Stomach (tissue), 9 donors: ENCODE results near the gene NRP1. TPM values are rescaled to one million over a fixed set of nuclear protein-coding genes. Genes with fewer than 3 reads are reported as not detected.

Source experiments
- DNase-seq, 2 donors: peaks; one replicate each; pipeline versions ENCODE4 v3.0.0 to v3.0.0-alpha.2; 2013 to 2019
- H3K27ac ChIP-seq, 5 donors: fragments of 200-600 bp in 4 of 5; sonication (generic) in 4 of 5; one replicate each; pipeline ENCODE4 v1.5.1; 2013 to 2019; ENCODE audit warnings: mild to moderate bottlenecking in 1 of 5, moderate library complexity in 1 of 5
- H3K27me3 ChIP-seq, 3 donors: fragments of 200-600 bp; sonication (generic); one replicate each; pipeline ENCODE4 v1.5.1; 2017 to 2019; ENCODE audit warnings: mixed run types in 1 of 3
- H3K36me3 ChIP-seq, 4 donors: fragments of 200-600 bp; sonication (generic); 1 replicate in 3 of 4; 2 replicates in 1 of 4; pipeline ENCODE4 v1.5.1; 2016 to 2019
- H3K4me1 ChIP-seq, 4 donors: fragments of 200-600 bp; sonication (generic); one replicate each; pipeline ENCODE4 v1.5.1; 2016 to 2019
- H3K4me3 ChIP-seq, 4 donors: fragments of 200-600 bp; sonication (generic) in 3 of 4; one replicate each; pipeline ENCODE4 v1.5.1; 2016 to 2019; ENCODE audit warnings: mild to moderate bottlenecking in 1 of 4
- H3K9me3 ChIP-seq, 4 donors: fragments of 200-600 bp; sonication (generic); one replicate each; pipeline ENCODE4 v1.5.1; 2016 to 2019
- CTCF ChIP-seq, 7 experiments: fragments of 450-650 bp in 4 of 7; fragments of 200-600 bp in 3 of 7; sonication (generic) in 3 of 7; IDR thresholded peaks; one replicate each; pipeline ENCODE4 v1.5.1; 2016 to 2019; ENCODE audit warnings: antibody characterized with exemption in 7 of 7, control low read depth in 2 of 7, mild to moderate bottlenecking in 1 of 7
- EP300 ChIP-seq: sonication (generic); formaldehyde crosslinking; IDR thresholded peaks from one replicate; pipeline ENCODE4 v1.6.1; 2017; ENCODE audit warnings: antibody characterized with exemption
- POLR2A ChIP-seq, 4 donors: fragments of 450-650 bp; IDR thresholded peaks; one replicate each; pipeline ENCODE4 v1.6.1; 2016; ENCODE audit warnings: antibody characterized with exemption in 4 of 4, control low read depth in 2 of 4, mild to moderate bottlenecking in 1 of 4, moderate library complexity in 1 of 4
- POLR2AphosphoS5 ChIP-seq, 3 donors: sonication (generic); formaldehyde crosslinking; IDR thresholded peaks; one replicate each; pipeline ENCODE4 v1.6.1; 2016; ENCODE audit warnings: antibody characterized with exemption in 3 of 3
- WGBS, 5 donors: extraction: QIAGEN DNeasy Blood & Tissue Kit in 3 of 5; methylation state at CpG; one replicate each; pipeline versions ENCODE4 v1.1.5 to v1.1.7; 2013 to 2018; 5-methylcytosine and 5-hydroxymethylcytosine counted together
- intact Hi-C: fragments of 100-400 bp; cut with DNase I; formaldehyde crosslinking; loops from one replicate; pipeline ENCODE4 v1.15.1; 2023; ENCODE audit warnings: low total_unique reads
- polyA plus RNA-seq, 3 donors: library from polyadenylated mRNA; stranded (reverse); fragments of 200-250 nt; gene quantifications; one replicate each; pipeline ENCODE4 v1.2.3, GENCODE V29; 2013
- total RNA-seq, 5 donors: library from RNA; depleted of rRNA; stranded (reverse); fragments of >200 nt; gene quantifications; one replicate each; pipeline versions ENCODE4 v1.1.0 to v1.2.3, GENCODE V29; 2014 to 2016
- donor health status: healthy with polysubstance abuse.
- donor health status: Bipolar disorder and iron deficiency.
- donor health status: healthy.

Gene NRP1
- total and polyA plus RNA-seq, 8 donors: 4.6 to 94.7 (median 13.0) TPM

DNA sequence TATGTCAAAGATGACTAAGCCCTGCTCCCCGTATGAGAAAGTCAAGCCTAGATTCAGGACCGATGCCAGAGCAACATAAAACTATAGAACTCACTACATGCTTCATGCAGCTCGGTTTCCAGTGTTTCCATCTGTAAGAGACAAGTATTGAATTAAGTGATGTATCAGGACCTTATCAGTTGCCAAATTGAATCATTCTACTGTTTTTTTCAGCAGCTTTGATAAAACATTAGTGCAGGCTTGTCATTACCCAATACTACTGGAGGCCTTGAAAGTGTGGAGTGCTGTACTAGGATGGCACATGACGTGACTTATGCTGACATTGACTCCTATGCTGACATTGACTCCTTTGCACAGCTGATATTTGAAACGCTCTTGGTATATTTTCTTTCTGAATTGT is 10.8 kb upstream of the NRP1 start:
- Histone ChIP-seq H3K27ac (no peak overlapping the region), H3K27me3 (no peaks in the 10 kb centered on the region), H3K4me1 (peaks cover 0 to 18% (median 13%) of the 10 kb centered on the region in 4 donors), H3K4me3 (no peak overlapping the region), H3K36me3 (no peaks in the 10 kb centered on the region), H3K9me3 (no peaks in the 10 kb centered on the region)
- WGBS, 5 donors: 85 to 99% (median 91%) methylated on average over 5 of the region's 5 CpGs
- no peak for DNase-seq
- intact Hi-C loops: no loop called here
- TF ChIP-seq CTCF (IDR thresholded peaks at IDR 0.05) (no peak), POLR2AphosphoS5 (IDR thresholded peaks at IDR 0.05) (no peak), EP300 (no peak), POLR2A (IDR thresholded peaks at IDR 0.05) (no peak)

- peaks cover 0 to 18% (median 13%) of the 10 kb centered on the region in 4 donors for H3K4me1 ChIP-seq
- 83 to 92% (median 92%) methylated on average over 2 of the region's 2 CpGs for WGBS, 5 donors
- H3K36me3 ChIP-seq: no peaks in the 10 kb centered on the region
- H3K4me3 ChIP-seq: no peak overlapping the region
- intact Hi-C loops: no loop called here
- DNase-seq: no peak
- H3K27me3 ChIP-seq: no peaks in the 10 kb centered on the region
- no peaks in the 10 kb centered on the region for H3K9me3 ChIP-seq
- no peak for TF ChIP-seq POLR2A (IDR thresholded peaks at IDR 0.05)
- TF ChIP-seq CTCF (IDR thresholded peaks at IDR 0.05): no peak
- no peak for TF ChIP-seq POLR2AphosphoS5 (IDR thresholded peaks at IDR 0.05)
- no peak for TF ChIP-seq EP300
- H3K27ac ChIP-seq: no peak overlapping the region
Measured at GRCh38 chr10:33344676-33345075, 10.2 kb upstream of the NRP1 start.

DNA sequence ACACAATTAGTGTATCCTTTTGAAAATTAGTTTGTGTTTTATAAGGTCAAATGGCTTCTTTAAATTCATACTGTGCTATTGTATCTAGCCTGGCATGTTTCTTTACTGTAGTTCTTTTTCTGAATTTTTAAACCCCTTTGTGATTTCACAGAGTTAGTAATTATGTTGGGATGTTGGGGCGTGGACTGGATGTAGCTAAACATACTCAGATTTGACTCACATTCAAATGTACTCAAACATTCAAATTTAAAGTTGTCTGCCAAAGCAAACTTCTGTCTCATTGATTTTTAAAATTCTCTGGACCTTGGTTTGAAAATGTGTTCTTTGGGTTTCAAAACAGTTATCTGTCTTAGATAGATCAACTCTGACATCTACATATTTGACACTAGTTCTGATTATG is 7.2 kb upstream of the NRP1 start:
- intact Hi-C loops: no loop called here
- Histone ChIP-seq H3K9me3 (no peaks in the 10 kb centered on the region), H3K4me3 (no peak overlapping the region), H3K27ac (no peak overlapping the region), H3K4me1 (peaks cover 9 to 30% (median 20%) of the 10 kb centered on the region in 4 donors), H3K27me3 (peaks cover 0 to 7% (median under 1%) of the 10 kb centered on the region in 3 donors), H3K36me3 (no peaks in the 10 kb centered on the region)
- no peak for TF ChIP-seq CTCF (IDR thresholded peaks at IDR 0.05)
- TF ChIP-seq EP300: no peak
- no peak for TF ChIP-seq POLR2A (IDR thresholded peaks at IDR 0.05)
- TF ChIP-seq POLR2AphosphoS5 (IDR thresholded peaks at IDR 0.05): no peak
- 30 to 50% (median 42%) methylated on average over 1 of the region's 1 CpG for WGBS, 5 donors
- no peak for DNase-seq

- peak in 1 of 2 donors; percentile 74 for DNase-seq
- 41 to 47% (median 46%) methylated on average over 11 of the region's 11 CpGs for WGBS, 5 donors
- H3K27me3 ChIP-seq: peaks cover 0 to 25% (median 16%) of the 10 kb centered on the region in 3 donors
- H3K9me3 ChIP-seq: no peaks in the 10 kb centered on the region
- intact Hi-C loops: loop anchor here (10.0 kb wide), 1 partner anchor 143 kb away; no protein-coding TSS in a partner anchor
- TF ChIP-seq POLR2AphosphoS5 (IDR thresholded peaks at IDR 0.05) (no peak), CTCF (IDR thresholded peaks at IDR 0.05) (no peak)
- H3K36me3 ChIP-seq: no peaks in the 10 kb centered on the region
- peak overlapping the region; percentile 86 to 93 (median 89) for H3K27ac ChIP-seq
- H3K4me1 ChIP-seq: peaks cover 9 to 66% (median 48%) of the 10 kb centered on the region in 4 donors
- peak overlapping the region; percentile 70 to 75 (median 72) for H3K4me3 ChIP-seq
Measured at GRCh38 chr10:33337326-33337957, 3.0 kb upstream of the NRP1 start.
